Testis (tissue), 3 donors: ENCODE results near the gene RAB11FIP2. TPM values are rescaled to one million over a fixed set of nuclear protein-coding genes. Genes with fewer than 3 reads are reported as not detected.
"Not testable (repeated sequence)": the region's sequence is repeated elsewhere in the genome, so short reads cannot be mapped to it uniquely, and the experiment has no call there.

Experiments
- DNase-seq: peaks from one replicate; pipeline ENCODE4 v3.0.0-alpha.2; 2019
- H3K27ac ChIP-seq, 2 donors: fragments of 200-600 bp; sonication (generic); one replicate each; pipeline ENCODE4 v1.5.1; 2019
- H3K27me3 ChIP-seq: fragments of 200-600 bp; sonication (generic); one replicate; pipeline ENCODE4 v1.5.1; 2019
- H3K36me3 ChIP-seq: fragments of 200-600 bp; sonication (generic); one replicate; pipeline ENCODE4 v1.5.1; 2017; ENCODE audit warnings: low read depth; ENCODE audit errors: missing control alignments
- H3K4me1 ChIP-seq: fragments of 200-600 bp; sonication (generic); one replicate; pipeline ENCODE4 v1.5.1; 2019
- H3K4me3 ChIP-seq, 2 donors: fragments of 200-600 bp; sonication (generic); one replicate each; pipeline ENCODE4 v1.5.1; 2017 to 2019
- H3K9me3 ChIP-seq: fragments of 200-600 bp; sonication (generic); one replicate; pipeline ENCODE4 v1.5.1; 2017
- CTCF ChIP-seq, 3 experiments: fragments of 450-650 bp in 2 of 3; fragments of 200-600 bp in 1 of 3; sonication (generic) in 1 of 3; IDR thresholded peaks; one replicate each; pipeline ENCODE4 v1.5.1; 2016 to 2019; ENCODE audit warnings: antibody characterized with exemption in 3 of 3, mild to moderate bottlenecking in 2 of 3, moderate library complexity in 1 of 3
- POLR2A ChIP-seq: fragments of 450-650 bp; IDR thresholded peaks from one replicate; pipeline ENCODE4 v1.6.1; 2017; ENCODE audit warnings: antibody characterized with exemption, mild to moderate bottlenecking, moderate library complexity
- WGBS, 2 donors: methylation state at CpG; one replicate each; pipeline ENCODE4 v1.1.5; 2018; 5-methylcytosine and 5-hydroxymethylcytosine counted together
- intact Hi-C: fragments of 100-400 bp; cut with DNase I; formaldehyde crosslinking; loops from one replicate; pipeline ENCODE4 v1.15.1; 2023; ENCODE audit warnings: low total_unique reads
- polyA plus RNA-seq: library from polyadenylated mRNA; stranded (reverse); fragments of 350-450 nt; fragmentation: Illumina TruSeq; extraction: RNeasy Lipid Tissue Mini Kit (QIAGEN cat#74804); gene quantifications from one replicate; pipeline ENCODE4 v1.2.3, GENCODE V29; 2014; ENCODE audit warnings: low read depth, low replicate concordance; ENCODE audit not compliant: insufficient read depth
- total RNA-seq, 2 donors: library from RNA; depleted of rRNA; stranded (reverse); fragments of >200 nt; gene quantifications; one replicate each; pipeline ENCODE4 v1.2.3, GENCODE V29; 2016

Gene RAB11FIP2
- total and polyA plus RNA-seq, 3 donors from 2014 or later, result 12.8 to 52.8 (median 41.6) TPM

DNA sequence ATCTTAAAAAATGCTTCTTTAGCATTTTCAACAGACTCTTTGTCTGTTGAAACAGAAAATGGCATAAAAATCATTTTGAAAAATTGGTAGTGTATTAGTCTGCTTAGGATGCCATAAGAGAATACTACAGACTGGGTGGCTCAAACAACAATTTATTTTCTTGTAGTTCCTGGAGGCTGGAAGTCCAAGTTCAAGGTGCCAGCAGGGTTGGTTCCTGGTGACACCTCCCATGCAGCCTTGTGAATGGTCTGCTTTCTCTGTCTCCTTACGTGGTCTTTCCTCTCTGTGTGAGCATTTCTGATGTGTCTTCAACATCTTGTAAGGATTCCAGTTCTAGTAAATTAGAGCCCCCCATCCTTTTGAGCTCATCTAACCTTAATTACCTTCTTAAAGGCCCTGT lies 26.1 kb upstream of the RAB11FIP2 start:
- intact Hi-C loops, result no loop called here
- WGBS, 2 donors, result 95 to 100% methylated on average over 1 of the region's 1 CpG
- H3K27me3 ChIP-seq, result no peaks in the 10 kb centered on the region

GRCh38 chr10:118067389-118067788 lies 20.6 kb upstream of the RAB11FIP2 start:
- WGBS, 2 donors, result 85 to 88% methylated on average over 1 of the region's 1 CpG
- H3K27me3 ChIP-seq, H3K4me3 ChIP-seq, H3K36me3 ChIP-seq, H3K27ac ChIP-seq, intact Hi-C loops, H3K9me3 ChIP-seq, DNase-seq, H3K4me1 ChIP-seq: not testable (repeated sequence)

More for the DNA sequence above, 26.1 kb upstream of the RAB11FIP2 start:
- no peak for DNase-seq
- Histone ChIP-seq H3K4me3 (no peak overlapping the region), H3K4me1 (no peaks in the 10 kb centered on the region), H3K9me3 (no peaks in the 10 kb centered on the region), H3K36me3 (no peaks in the 10 kb centered on the region), H3K27ac (no peak overlapping the region)
- no peak for TF ChIP-seq POLR2A
- no peak for TF ChIP-seq CTCF (IDR thresholded peaks at IDR 0.05)

DNA sequence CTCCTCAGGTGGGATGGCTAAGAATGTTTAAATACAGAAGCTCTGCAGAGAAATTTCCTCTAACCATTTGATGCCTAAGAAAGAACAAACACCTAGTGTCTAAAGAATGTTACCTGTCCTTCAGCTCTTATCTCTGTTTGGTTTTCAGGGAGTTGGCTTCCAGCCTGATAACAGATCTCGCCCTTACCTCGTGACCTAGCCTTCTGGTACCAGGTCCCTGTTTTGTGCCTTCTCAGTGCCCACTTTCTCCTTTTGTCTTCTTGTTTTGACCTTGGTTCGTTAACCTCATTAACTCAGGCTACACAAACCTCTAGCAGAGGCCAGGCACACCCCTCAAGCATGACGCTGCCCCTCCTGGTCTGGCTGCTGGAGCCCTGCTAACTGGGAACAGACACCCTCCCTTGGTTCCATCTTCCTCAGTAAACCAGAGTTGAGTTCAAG lies 16.1 kb upstream of the RAB11FIP2 start:
- H3K4me1 ChIP-seq, result peaks cover 7% of the 10 kb centered on the region
- no peak overlapping the region for H3K4me3 ChIP-seq
- H3K9me3 ChIP-seq, result no peaks in the 10 kb centered on the region
- 66 to 70% methylated on average over 4 of the region's 4 CpGs for WGBS, 2 donors
- intact Hi-C loops, result no loop called here
- H3K27ac ChIP-seq, result no peak overlapping the region
- no peak for DNase-seq
- H3K27me3 ChIP-seq, result no peaks in the 10 kb centered on the region
- TF ChIP-seq CTCF (IDR thresholded peaks at IDR 0.05) (no peak), POLR2A (no peak)
- no peaks in the 10 kb centered on the region for H3K36me3 ChIP-seq

GRCh38 chr10:118058371-118058770 lies 11.6 kb upstream of the RAB11FIP2 start:
- no peak for DNase-seq
- 80 to 91% methylated on average over 1 of the region's 1 CpG for WGBS, 2 donors
- Histone ChIP-seq H3K4me1 (peaks cover 7% of the 10 kb centered on the region), H3K36me3 (no peaks in the 10 kb centered on the region), H3K27me3 (no peaks in the 10 kb centered on the region), H3K27ac (no peak overlapping the region), H3K4me3 (no peak overlapping the region), H3K9me3 (no peaks in the 10 kb centered on the region)
- intact Hi-C loops, result no loop called here
- TF ChIP-seq POLR2A (no peak), CTCF (IDR thresholded peaks at IDR 0.05) (no peak)

GRCh38 chr10:118057361-118057760 lies 10.6 kb upstream of the RAB11FIP2 start:
- Histone ChIP-seq H3K4me3 (no peak overlapping the region), H3K27me3 (no peaks in the 10 kb centered on the region), H3K27ac (no peak overlapping the region), H3K36me3 (no peaks in the 10 kb centered on the region), H3K9me3 (no peaks in the 10 kb centered on the region), H3K4me1 (peaks cover 7% of the 10 kb centered on the region)
- TF ChIP-seq POLR2A (no peak), CTCF (IDR thresholded peaks at IDR 0.05) (no peak)
- 92 to 96% methylated on average over 4 of the region's 4 CpGs for WGBS, 2 donors
- intact Hi-C loops, result no loop called here
- no peak for DNase-seq
